ENCODE data around the gene ZNF385B.

GRCh38 chr2:179804206-179804605, 57.2 kb downstream of the ZNF385B start:
- TF ChIP-seq, protein P1, sequence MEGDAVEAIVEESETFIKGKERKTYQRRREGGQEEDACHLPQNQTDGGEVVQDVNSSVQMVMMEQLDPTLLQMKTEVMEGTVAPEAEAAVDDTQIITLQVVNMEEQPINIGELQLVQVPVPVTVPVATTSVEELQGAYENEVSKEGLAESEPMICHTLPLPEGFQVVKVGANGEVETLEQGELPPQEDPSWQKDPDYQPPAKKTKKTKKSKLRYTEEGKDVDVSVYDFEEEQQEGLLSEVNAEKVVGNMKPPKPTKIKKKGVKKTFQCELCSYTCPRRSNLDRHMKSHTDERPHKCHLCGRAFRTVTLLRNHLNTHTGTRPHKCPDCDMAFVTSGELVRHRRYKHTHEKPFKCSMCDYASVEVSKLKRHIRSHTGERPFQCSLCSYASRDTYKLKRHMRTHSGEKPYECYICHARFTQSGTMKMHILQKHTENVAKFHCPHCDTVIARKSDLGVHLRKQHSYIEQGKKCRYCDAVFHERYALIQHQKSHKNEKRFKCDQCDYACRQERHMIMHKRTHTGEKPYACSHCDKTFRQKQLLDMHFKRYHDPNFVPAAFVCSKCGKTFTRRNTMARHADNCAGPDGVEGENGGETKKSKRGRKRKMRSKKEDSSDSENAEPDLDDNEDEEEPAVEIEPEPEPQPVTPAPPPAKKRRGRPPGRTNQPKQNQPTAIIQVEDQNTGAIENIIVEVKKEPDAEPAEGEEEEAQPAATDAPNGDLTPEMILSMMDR (IDR thresholded peaks at IDR 0.05; ENCODE audit: low read length): no peak
- TF ChIP-seq EZH2 (optimal IDR thresholded peaks at IDR 0.05; ENCODE audit: low read depth, low read length) (no peak), EZH2phosphoT487 (IDR thresholded peaks at IDR 0.05; ENCODE audit: low read length) (no peak)

Data from MM.1S (cell line).